ENCODE data around the gene NTRK3.
"Not testable (repeated sequence)": the region's sequence is repeated elsewhere in the genome, so short reads cannot be mapped to it uniquely, and the experiment has no call there.

The NTRK3 gene

DNA sequence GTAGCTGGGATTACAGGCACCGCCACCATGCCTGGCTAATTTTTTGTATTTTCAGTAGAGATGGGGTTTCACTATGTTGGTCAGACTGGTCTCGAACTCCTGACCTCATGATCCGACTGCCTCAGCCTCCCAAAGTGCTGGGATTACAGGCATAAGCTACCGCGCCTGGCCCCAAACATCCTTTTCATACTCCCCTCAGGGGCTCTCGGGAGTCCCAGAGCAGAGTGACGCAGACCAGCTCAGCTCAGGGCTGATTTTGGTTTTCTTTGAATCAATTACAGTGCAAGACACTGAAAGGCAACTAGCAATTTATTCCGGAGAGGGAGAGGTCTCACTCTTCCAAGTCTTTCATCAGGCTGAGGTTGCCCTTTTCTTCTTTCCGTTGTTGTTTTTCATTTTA, 184.4 kb downstream of the NTRK3 start:
- DNase-seq: not testable (repeated sequence)

DNA sequence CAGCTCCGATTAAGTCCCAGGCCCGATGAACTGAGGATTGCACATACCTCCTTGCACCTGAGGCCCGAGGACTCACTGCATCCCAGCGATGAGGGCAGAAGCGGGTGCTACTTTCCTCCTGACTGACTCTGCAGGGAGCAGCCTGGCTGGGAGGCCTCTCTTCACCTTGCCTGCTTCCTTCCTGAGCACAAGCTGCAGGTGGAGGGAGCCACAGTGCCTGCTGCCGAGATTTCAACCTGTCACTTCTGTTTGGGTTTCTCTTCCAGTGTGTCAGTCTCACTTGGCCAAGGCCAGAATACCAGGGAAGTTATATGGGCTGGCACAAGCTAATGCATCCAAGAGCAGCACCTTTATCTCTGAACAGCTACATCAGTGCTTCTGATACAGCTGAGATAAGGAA, 185.4 kb downstream of the NTRK3 start:
- DNase-seq: no peak

DNA sequence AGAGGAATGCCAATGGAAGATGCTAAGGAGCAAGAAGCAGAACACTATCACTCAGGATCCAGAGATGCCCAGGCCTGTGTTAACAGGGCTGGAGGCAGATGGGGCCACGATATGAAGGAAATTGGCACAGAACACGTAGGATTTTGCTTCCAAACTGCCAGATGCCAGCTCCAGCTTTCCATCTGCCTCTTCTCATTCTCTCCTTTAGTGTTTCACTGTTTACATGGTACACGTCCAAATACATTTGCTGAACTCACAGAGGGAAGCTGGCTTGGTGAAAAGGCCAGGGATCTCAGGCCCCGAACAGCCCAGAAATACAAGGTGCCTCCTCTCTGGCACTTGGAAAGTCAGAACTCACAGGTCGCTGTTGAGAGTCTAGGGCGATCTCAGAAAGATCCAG, 187.0 kb downstream of the NTRK3 start:
- no peak for DNase-seq

DNA sequence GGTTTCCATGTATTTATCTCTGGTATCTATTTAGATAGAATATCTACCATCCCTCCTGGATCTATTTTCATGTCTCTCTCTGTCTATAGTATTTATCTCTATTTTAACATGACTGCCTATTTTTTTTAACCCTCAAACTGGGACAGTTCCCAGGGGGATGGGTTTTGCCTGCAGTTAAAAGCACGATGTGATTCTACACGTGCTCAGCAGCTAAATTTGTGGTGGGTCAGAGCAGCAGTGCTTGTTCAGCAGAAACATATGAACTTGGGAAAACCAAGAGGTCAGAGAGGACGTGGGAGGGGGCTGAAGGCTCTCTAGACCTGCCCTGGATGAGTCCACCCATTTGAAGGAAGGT, 189.2 kb downstream of the NTRK3 start:
- DNase-seq: no peak

DNA sequence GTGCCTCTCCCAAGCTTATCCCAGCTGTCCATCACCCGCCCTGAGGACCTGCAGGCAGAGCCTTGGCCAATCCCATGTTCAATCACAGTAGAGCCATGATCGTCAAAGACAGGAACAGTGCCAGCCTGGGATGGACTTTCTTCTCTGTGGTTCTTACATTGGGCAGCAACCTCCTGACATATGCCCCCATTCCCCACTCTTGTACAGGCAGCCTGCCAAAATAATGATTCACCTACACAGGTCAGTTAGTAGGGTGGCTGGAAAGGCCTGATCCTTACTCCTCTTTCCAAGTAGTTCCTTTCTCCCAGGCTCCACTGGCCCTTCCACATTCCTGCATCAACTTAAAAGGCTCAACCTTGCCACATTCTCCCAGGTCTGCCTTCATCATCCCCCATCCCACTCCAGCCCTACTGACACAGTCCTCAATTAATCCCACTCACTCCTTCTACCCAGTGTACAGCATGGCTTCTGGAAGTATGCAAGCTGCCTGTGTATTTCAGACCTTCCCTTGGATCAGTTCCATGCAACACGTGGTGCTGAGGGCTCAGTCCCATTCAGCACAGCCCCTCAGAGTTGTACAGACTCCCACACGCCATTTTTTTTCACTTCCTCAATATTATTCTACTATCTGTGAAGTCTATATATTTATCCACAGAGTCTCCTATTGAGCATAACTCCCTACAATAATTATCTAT, 189.8 kb downstream of the NTRK3 start:
- no peak for DNase-seq

DNA sequence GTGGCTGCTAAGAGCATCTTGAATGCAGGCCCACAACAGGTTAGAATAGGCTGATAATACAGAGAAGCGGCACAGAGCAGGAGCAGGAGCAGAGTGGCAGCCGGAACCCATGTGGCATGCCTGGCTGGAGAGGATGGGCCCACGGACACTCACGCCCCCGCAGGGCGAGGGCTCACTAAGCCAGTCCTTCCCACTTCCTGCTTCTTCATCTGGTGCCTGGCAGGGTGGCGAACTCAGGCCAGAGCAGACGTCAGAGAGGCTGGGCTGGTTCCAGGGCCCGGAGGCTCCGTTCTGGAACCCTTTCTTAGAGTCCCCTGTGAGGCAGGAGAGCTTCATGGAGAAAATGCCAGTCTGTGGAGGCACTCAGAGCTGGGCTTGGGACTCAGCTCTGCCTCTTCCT, 195.1 kb downstream of the NTRK3 start:
- DNase-seq: no peak

DNA sequence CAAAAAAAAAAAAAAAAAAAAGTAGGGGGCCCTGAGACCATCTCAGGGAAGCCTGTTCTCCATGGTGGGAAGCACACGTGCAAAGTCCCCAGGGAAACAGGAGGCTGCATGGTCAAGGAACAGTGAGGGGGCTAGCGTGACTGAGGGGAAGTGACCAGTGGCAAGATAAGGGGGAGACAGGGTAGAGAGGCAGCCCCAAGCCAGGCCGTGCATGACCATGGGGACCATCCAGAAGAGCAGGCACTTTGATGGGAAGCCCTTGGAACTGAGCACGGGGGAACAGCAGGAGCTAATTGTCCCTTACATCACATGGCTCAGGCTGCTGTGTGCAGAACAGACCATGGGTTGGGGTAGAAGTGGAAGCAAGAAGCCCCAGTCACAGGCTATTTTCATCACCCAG, 196.2 kb downstream of the NTRK3 start:
- no peak for DNase-seq

DNA sequence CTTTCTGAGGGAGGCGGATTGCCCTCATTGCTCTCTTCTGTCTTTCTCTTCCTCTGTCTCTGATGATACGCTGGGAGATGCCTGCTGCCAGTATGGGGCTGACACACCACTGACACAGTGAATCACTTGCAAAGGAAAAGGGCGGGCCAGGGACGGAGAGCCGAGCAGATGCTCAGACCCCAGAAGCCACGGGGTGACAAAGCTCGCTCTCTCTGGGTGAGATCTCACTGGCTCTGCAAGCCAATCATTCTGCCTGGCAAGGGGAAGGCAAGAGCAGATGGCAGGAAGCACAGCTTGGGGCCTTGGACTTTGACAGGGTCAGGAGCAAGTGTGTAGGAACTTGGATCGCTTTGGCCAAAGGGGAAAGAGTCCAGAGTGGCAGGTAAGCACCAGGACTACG, 198.7 kb downstream of the NTRK3 start:
- no peak for DNase-seq

DNA sequence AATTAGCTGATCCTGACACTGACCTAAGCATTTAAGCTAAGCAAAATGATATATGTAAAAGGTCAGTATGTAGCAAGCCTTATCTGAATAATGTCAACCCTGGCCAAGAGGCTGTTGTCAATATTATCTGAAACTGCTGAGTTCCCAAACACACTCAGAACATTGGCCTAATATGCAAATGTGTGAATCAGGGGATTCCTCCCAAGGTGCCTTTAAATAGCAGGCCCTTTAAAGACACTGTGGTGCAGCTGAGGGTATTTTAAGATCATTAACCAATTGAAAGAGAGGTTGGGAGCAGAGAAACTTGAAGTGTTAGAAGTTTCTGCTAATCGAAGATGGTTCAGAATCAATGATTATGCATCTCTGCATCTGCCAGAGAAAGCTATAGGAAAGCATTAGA, 207.0 kb downstream of the NTRK3 start:
- DNase-seq: no peak

DNA sequence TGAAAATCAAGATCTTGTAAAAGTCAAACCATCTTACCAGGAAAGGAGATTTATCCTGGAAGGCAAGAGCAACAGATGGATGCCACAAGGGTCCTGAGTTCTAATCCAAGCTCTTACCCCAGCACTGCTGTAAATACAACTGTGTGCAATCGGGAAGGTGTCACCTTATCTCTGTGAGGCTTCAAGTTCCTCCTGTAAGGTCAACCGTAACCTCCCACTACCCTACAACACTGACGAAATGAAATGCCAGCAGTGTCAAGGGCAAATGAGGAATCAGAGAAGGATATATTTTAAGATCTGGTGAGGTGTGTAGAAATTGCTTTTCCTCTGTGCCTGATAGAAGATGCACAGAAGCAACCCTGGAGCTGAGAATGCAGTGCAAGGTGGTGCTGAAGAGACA, 207.8 kb downstream of the NTRK3 start:
- no peak for DNase-seq

DNA sequence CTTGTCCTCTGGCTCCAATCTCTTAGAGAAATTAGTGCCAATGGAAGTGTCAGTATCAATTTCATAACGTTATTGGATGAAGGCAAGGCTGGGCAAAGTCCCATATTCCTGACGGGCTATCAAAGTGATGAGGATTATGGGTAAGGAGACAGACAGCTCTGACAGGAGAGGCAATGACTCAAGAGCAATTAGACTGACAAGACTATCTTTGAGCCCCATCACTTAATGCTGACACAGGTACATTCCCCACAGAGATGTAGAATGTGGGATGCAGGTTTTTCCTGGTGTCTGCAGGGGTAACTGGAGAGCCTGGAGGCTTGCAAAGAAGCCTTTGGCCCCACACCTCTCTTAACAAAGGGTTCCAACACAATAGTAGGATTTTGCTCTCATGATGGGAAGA, 208.3 kb downstream of the NTRK3 start:
- no peak for DNase-seq

DNA sequence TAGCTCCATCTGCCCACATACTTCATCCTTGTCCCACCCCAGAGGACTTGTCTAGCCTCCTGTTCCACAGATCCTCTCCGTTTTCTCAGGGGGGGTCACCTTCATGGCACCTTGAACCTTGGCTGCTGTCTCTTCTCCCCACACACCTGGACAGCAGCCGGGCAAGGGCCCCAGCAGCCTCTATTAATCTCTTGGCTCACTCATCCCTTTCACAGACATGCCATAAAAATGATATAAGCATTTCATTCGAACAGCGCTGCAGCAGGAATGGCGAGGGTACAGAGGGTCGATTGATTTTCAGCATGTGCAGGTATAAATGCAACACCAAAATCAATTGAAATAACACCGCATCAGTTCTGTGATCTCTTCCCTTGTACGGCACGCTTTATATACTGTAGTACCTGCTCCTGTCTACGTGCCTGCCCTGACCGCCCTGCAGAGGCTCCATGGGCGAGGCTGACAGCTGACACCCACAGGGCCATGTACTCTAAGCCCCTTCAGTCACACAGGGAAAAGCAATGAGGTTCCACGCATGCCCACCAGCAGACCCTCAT, 209.9 kb downstream of the NTRK3 start:
- no peak for DNase-seq

DNA sequence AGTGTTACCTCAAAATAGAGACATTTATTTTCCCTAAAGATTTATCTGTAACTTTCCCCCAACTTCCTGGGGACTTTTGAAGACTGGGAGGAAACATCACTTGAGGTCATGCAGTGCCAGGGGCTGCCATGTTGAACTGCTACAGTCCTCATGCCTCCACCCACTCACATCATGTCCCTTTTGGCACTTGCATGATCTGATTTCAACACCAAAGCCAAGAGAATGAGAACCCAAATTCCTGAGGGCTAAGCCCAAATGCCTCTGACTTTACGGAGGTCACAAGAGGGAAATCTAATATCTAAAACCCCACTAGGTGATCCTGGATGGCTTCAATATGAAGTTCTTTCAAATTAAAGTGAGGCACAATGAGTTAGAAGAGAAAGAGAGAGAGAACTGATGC, 213.1 kb downstream of the NTRK3 start:
- DNase-seq: no peak

DNA sequence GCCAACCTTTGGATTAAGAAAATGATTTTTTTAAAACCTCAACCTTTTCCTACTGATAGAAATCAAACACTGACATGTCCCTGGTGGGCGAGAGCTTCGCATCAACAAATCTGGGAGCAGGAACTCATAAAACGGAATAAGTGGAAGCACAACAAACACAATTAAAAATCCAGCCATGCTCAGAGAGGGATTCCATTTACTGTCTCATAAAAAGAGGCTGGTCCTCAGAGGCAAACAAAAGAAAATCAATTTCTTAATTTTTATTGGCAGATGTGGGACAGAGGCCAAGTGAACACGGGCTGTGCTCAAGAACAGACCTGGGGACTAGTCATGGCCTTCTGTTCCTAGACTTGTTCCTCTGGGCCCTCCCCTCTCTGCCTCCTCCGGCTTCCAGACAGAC, 214.5 kb downstream of the NTRK3 start:
- DNase-seq: no peak

DNA sequence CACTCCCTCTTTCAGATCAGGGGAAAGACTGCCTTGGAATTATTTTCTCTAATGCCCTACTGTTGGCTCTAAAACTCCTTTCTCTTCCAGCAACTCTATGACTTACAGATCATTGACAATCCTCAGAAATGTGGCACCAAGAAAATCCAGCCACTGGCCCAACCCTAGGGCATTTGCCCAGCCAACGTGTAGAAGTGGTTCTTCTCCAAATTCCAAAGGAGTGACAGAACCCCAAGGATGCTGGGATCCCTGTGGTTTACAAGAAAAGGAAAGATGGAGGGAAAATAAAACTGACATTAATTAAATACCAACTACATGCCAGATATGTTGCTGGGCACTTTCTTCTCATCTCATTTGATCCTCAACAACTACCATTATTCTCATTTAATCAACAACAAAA, 216.0 kb downstream of the NTRK3 start:
- DNase-seq: no peak

DNA sequence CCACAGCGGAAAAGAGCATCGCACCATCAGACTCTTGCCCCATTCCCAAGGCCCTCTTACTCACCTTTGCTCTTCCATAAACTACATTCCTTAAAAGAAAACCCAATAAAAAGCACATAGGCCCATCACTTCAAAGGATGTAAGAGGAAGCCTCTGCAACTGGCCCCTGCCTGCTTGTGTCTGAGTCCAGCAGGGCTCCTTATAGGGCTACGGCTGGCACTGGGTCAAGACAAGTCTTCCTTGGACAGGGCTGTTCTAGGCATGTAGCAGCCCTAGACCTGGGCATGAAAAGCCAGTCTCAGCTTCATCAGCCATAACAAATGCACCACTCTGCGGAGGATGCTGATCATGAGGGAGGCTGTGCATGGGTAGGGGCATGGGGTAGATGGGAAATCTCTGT, 218.3 kb downstream of the NTRK3 start:
- no peak for DNase-seq

DNA sequence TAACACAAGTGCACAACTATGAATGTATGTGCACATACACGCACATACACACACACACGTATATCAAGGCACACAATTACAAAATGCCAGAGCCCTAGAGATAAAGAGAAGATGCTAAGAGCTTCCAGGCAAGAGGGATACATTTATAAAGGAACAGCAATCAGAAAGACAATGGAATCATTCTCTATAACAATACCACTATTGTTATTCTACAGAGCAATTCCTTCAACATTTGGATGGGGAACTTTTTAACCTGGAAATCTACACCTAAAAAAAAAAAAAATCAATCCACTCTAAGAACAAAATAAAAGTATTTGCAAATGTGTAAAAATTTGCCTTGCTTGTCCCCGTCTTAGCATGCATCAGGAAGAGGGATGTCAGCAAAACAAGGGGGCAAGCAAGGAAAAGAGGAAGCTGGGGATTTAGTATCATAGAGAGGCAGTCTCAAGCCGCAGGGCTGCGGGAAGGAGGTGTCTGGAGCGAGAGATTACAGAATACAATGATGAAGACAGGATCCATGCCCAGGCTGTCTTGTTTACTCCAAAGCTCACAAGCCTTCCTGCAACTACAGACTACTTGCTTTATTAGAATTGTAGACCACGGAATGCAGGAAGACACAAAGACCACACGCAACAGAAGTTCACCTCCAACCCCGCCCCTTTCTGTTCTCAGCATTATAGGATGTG, 220.2 kb downstream of the NTRK3 start:
- DNase-seq: no peak

DNA sequence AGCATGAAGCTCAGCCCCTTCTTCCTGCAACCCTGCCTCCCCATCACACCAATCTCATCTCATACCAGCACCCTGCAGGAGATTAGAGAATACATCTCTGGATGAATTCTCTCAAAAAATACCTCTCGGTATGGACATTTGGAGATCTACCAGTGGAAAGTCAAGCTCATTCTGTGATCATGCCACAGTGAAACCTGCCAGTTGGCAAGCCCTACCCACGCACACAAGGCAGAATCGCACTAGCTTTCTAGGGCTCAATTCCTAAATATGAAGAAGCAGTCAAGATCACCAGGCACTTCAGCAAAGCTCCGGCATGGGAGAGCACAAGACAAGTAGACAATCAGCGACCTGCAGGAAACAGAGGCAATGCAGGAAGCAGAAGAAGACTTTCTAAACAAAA, 221.2 kb downstream of the NTRK3 start:
- no peak for DNase-seq

DNA sequence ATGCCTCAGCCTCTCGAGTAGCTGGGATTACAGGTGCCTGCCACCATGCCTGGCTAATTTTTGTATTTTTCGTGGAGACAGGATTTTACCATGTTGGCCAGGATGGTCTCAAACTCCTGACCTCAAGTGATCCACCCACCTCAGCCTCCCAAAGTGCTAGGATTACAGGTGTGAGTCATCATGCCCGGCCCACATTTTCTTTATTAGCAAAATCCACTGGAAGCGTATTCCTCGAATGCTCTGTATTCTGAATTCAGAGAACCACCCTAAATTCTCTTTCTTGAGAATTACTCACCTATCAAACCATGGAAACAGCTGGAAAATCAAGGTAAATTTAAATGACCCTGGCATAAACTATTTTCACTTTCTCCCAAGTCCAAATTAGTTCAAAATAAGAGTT, 223.1 kb downstream of the NTRK3 start:
- DNase-seq: not testable (repeated sequence)

DNA sequence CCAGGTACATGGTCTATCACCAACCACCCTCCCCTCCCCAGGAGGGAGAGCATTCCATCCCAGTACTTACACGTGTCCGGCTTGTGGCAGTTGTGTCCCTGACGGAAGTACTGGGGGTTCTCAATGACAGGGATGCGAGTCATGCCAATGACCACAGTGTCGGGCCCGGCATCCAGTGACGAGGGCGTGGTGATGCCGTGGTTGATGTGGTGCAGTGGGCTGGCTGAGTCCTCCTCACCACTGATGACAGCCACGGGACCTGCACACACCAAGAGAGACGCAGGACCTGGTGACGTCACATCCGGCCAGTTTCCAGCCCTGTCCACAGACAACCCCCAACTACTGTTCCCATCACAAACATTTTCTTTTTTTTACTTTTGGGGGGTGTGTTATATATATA, 223.8 kb downstream of the NTRK3 start:
- no peak for DNase-seq

DNA sequence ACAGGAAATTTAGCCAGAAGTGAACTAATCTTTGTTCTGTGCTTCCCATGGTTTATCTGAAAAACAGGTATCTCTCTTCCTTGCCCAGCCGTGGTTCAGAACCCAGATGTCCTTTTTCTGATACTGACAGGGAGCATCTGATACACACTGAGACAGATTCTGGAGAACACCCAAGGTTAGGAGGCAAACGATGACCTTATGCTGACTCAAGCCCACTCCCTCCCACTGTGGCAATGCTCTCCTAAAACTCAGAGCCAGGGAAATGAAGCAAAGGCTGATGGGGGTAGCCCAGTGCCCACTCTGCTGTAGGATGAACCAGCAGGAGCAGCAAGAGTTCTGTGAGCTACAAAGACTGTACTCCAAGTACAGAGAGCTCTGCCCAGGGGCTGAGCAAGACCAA, 225.1 kb downstream of the NTRK3 start:
- no peak for DNase-seq

DNA sequence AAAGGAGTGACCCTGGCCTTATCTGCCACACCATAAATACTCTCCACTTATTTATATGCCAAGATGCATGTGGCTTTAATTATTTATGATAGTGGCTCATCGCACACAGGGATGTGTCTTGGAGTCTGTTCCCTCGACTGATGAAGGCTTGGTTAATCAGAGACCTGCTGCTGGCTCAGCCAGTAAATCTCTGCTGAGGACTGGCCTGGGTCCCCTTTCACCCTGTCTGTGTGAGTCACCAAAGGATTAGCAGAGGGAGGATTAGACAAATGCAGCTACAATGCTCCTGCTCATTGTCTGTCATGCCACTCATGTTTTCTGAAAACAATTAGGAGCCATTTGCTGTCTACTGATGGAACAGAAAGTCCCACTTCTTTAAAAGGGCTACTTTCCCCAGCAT, 226.8 kb downstream of the NTRK3 start:
- DNase-seq: no peak

DNA sequence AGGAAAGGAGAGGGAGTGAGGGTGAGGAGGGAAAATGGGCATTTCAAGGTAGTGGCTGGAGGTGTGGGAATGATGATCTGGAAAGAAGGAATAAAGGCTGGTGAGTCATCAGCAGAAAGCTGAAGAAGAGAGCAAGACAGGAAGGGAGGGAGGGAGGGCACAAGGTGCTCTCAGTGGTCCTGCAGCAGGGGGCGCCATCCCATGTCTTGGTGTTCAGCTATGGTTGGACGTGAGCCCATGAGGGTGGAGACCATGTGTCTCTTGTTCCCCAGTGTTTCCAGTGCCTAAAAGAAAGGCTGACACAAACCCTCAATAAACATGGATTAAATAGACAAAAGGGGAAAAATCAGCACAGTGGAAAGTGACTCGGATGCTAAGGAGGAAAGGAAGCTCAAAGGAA, 228.5 kb downstream of the NTRK3 start:
- no peak for DNase-seq

DNA sequence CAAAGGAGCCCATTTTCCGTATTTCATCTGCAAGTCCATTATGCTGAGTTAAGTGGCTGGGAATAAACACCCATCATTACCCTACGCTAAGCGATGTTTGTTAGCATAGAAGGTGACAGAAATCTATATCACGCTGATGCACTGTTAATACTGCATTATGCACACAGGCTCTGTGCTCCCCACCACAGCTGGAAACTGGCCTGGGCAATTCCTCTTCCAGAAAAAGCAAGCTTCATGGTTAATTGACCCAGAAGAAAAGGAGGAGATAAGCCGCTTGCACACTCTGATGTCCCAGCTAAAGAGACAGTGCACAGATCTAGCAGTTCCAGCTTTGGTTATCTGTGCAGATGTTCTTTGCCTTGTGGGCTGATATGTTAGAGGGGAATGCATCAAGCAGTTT, 232.6 kb downstream of the NTRK3 start:
- no peak for DNase-seq

DNA sequence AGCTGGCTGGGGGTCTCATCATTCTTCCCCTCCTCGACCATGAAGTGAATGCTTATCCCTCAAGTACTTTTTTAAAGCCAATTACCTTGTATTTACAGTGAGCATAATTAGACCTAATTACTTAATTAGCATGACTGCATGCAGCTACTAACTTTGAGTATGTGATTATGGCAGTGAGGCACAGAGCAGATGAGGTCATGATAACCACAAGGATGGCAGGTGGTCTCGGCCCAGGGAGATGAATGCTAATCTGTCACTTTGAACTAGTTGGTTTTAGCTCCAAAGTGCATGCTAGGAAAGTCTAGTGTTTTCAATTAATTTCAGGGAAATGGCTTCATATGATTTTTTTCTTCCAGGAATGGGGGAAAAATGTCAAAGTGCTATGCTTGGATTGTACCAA, 233.8 kb downstream of the NTRK3 start:
- DNase-seq: no peak
